GM12878 (cell line): ENCODE measurements around the gene C6orf62.

Experiments
- CEBPB ChIP-seq, 2 experiments: fragments of 150-350 bp in 1 of 2; IDR thresholded peaks; 2 replicates each; pipeline ENCODE4 v1.6.1; 2012 to 2014; ENCODE audit warnings: low read depth in 2 of 2, low read length in 2 of 2, borderline replicate concordance in 1 of 2, inconsistent platforms in 1 of 2
- EZH2 ChIP-seq: IDR thresholded peaks from 2 replicates; pipeline ENCODE4 v1.6.1; 2012; ENCODE audit warnings: low read depth, mild to moderate bottlenecking, control low read depth, inconsistent platforms, low read length, borderline replicate concordance; ENCODE audit not compliant: control insufficient read depth
- JUND ChIP-seq: IDR thresholded peaks from 2 replicates; pipeline ENCODE4 v1.6.1; 2012; ENCODE audit warnings: low read depth, mild to moderate bottlenecking, low read length, improper control_type of control experiment, moderate library complexity
- POLR2AphosphoS5 ChIP-seq: IDR thresholded peaks from 2 replicates; pipeline ENCODE4 v1.6.1; 2011; ENCODE audit warnings: mild to moderate bottlenecking, low read length, inconsistent platforms
- YY1 ChIP-seq: IDR thresholded peaks from 2 replicates; pipeline ENCODE4 v1.6.1; 2011; ENCODE audit warnings: low read depth, mild to moderate bottlenecking, low read length
- ZNF217 ChIP-seq: fragments of 450-650 bp; IDR thresholded peaks from 2 replicates; pipeline ENCODE4 v1.6.1; 2017; ENCODE audit warnings: antibody characterized with exemption, mild to moderate bottlenecking
- TF ChIP-seq, protein P1 (sequence below): fragments of 450-650 bp; formaldehyde crosslinking; IDR thresholded peaks from 2 replicates; pipeline ENCODE4 v1.5.0; 2022; ENCODE audit warnings: mild to moderate bottlenecking, missing genetic modification characterization
- TF ChIP-seq, protein P2 (sequence below): fragments of 150-350 bp; IDR thresholded peaks from 2 replicates; pipeline ENCODE4 v1.6.1; 2016; ENCODE audit warnings: low read depth, low read length

DNA sequence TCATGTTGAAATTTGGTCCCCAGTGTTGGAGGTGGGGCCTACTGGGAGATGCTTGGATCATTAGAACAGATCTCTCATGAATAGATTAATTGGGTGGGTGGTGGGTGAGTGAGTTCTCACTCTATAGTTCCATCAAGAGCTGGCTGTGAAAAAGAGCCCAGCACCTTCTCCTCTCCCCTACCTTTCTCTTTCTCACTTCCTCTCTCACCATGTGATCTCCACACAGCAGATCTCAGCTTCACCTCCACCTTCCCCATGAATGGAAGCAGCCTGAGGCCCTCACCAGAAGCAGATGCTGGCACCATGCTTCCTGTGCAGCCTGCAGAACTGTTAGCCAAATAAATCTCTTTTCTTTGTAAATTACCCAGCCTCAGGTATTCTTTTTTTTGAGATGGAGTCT lies 42.9 kb upstream of the C6orf62 start:
- TF ChIP-seq, protein P1, sequence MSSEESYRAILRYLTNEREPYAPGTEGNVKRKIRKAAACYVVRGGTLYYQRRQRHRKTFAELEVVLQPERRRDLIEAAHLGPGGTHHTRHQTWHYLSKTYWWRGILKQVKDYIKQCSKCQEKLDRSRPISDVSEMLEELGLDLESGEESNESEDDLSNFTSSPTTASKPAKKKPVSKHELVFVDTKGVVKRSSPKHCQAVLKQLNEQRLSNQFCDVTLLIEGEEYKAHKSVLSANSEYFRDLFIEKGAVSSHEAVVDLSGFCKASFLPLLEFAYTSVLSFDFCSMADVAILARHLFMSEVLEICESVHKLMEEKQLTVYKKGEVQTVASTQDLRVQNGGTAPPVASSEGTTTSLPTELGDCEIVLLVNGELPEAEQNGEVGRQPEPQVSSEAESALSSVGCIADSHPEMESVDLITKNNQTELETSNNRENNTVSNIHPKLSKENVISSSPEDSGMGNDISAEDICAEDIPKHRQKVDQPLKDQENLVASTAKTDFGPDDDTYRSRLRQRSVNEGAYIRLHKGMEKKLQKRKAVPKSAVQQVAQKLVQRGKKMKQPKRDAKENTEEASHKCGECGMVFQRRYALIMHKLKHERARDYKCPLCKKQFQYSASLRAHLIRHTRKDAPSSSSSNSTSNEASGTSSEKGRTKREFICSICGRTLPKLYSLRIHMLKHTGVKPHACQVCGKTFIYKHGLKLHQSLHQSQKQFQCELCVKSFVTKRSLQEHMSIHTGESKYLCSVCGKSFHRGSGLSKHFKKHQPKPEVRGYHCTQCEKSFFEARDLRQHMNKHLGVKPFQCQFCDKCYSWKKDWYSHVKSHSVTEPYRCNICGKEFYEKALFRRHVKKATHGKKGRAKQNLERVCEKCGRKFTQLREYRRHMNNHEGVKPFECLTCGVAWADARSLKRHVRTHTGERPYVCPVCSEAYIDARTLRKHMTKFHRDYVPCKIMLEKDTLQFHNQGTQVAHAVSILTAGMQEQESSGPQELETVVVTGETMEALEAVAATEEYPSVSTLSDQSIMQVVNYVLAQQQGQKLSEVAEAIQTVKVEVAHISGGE (CRISPR knock-in tag): no peak
- TF ChIP-seq EZH2 (no peak), ZNF217 (no peak), CEBPB (IDR thresholded peaks at IDR 0.05; ENCODE audit: borderline replicate concordance in 1 of 2, low read depth in 2 of 2, low read length in 2 of 2) (no peak), JUND (no peak), YY1 (no peak), POLR2AphosphoS5 (no peak)
- TF ChIP-seq, protein P2, sequence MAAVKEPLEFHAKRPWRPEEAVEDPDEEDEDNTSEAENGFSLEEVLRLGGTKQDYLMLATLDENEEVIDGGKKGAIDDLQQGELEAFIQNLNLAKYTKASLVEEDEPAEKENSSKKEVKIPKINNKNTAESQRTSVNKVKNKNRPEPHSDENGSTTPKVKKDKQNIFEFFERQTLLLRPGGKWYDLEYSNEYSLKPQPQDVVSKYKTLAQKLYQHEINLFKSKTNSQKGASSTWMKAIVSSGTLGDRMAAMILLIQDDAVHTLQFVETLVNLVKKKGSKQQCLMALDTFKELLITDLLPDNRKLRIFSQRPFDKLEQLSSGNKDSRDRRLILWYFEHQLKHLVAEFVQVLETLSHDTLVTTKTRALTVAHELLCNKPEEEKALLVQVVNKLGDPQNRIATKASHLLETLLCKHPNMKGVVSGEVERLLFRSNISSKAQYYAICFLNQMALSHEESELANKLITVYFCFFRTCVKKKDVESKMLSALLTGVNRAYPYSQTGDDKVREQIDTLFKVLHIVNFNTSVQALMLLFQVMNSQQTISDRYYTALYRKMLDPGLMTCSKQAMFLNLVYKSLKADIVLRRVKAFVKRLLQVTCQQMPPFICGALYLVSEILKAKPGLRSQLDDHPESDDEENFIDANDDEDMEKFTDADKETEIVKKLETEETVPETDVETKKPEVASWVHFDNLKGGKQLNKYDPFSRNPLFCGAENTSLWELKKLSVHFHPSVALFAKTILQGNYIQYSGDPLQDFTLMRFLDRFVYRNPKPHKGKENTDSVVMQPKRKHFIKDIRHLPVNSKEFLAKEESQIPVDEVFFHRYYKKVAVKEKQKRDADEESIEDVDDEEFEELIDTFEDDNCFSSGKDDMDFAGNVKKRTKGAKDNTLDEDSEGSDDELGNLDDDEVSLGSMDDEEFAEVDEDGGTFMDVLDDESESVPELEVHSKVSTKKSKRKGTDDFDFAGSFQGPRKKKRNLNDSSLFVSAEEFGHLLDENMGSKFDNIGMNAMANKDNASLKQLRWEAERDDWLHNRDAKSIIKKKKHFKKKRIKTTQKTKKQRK: no peak
